ENCODE measurements around the gene ADRB1. TPM values are rescaled to one million over a fixed set of nuclear protein-coding genes. Genes with fewer than 3 reads are reported as not detected.

The ADRB1 gene
- total and polyA plus RNA-seq, 2 of the 13 experiments (the other 11 are each of a cell fraction or from before 2014, with no cell fraction given): 0.07 TPM; not detected in 1

GRCh38 chr10:114071178-114071577 is 27.5 kb downstream of the ADRB1 start:
- WGBS (ENCODE audit: low lambda C conversion rate): 33% methylated on average over 4 of the region's 4 CpGs

DNA sequence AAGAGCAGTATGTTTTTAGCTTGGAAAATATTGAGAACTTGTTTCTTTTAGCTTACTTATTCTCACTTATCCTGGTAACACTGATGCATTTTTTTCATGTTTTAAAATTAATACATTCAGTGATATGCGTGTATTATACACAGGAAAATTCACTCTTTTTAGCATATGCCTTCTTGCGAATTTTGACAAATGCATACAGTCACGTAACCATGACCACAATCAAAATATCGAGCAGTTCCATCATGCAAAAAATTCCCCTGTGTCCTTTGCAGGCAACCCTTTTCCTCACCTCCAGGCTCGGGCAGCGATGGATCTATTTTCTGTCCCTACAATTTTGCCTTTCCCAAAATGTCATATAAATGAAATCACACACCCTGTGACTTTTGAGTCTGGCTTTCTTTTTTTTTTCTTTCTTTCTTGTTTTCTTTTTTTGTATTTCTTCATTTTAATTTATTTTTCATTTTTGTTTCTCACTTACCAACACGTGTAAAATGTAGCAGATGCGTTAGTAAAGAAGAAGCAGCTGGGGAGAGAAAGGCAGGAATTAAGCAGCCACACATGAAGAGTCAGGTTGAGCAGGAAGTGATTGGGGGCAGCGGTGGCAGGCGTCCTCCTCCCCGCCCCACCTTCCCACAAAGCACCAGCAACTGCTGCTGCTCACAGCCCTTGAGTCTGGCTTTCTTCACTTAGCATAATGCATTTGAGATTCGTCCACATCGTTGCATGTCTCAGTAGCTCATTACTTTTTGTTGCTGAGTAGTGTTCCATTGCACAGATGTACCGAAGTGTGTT is 29.9 kb downstream of the ADRB1 start:
- Histone ChIP-seq H3K36me3 (replicated peaks in 1 of 2; ENCODE audit: control insufficient read depth in 1 of 2, insufficient read depth in 2 of 2, low read length in 2 of 2) (no peaks in the 10 kb centered on the region), H3K27me3 (ENCODE audit: control insufficient read depth in 1 of 2, insufficient read depth in 2 of 2, low read length in 2 of 2) (peaks cover 0 to 11% of the 10 kb centered on the region in 2 experiments; a peak in 2 of 5 replicates), H3K9me3 (ENCODE audit: low read length) (no peaks in the 10 kb centered on the region), H3K79me2 (ENCODE audit: insufficient read depth, low read length) (no peaks in the 10 kb centered on the region), H3K4me1 (ENCODE audit: insufficient read depth, low read length) (no peaks in the 10 kb centered on the region), H3K4me3 (replicated peaks in 1 of 3; ENCODE audit: insufficient read depth in 1 of 3, low read depth in 2 of 3, low read length in 3 of 3) (no peak overlapping the region), H3K27ac (ENCODE audit: extremely low read length, insufficient read depth, low read length) (no peak overlapping the region), H2AFZ (ENCODE audit: low read length) (no peak overlapping the region), H3K4me2 (ENCODE audit: low read depth, low read length) (no peak overlapping the region), H4K20me1 (ENCODE audit: insufficient read depth, low read length) (no peaks in the 10 kb centered on the region), H3K9ac (ENCODE audit: insufficient read depth, low read depth, low read length) (no peak overlapping the region)
- no peak for ATAC-seq
- in situ Hi-C loops (cut with HindIII; ENCODE audit: extremely low pct_ligation_motif_present, low pct_unique_long_range_greater_than_20kb): no loop called here
- TF ChIP-seq, protein P1, sequence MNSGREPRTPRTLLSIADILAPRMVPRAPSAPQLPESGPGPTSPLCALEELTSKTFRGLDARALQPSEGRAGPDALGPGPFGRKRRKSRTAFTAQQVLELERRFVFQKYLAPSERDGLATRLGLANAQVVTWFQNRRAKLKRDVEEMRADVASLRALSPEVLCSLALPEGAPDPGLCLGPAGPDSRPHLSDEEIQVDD (CRISPR knock-in tag; IDR thresholded peaks at IDR 0.05; ENCODE audit: borderline replicate concordance): no peak
- TF ChIP-seq HNRNPK (IDR thresholded peaks at IDR 0.05; ENCODE audit: low read depth, low read length, poor library complexity, severe bottlenecking) (no peak), GZF1 (CRISPR knock-in tag; IDR thresholded peaks at IDR 0.05) (no peak)
- TF ChIP-seq, protein P2, sequence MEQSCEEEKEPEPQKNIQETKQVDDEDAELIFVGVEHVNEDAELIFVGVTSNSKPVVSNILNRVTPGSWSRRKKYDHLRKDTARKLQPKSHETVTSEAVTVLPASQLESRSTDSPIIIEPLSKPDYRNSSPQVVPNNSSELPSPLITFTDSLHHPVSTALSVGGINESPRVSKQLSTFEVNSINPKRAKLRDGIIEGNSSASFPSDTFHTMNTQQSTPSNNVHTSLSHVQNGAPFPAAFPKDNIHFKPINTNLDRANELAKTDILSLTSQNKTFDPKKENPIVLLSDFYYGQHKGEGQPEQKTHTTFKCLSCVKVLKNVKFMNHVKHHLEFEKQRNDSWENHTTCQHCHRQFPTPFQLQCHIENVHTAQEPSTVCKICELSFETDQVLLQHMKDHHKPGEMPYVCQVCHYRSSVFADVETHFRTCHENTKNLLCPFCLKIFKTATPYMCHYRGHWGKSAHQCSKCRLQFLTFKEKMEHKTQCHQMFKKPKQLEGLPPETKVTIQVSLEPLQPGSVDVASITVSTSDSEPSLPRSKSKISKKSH (CRISPR knock-in tag; IDR thresholded peaks at IDR 0.05; ENCODE audit: borderline replicate concordance): no peak
- no peak for DNase-seq (ENCODE audit: low spot score)
- 28% methylated on average over 14 of the region's 14 CpGs for WGBS (ENCODE audit: low lambda C conversion rate)
- no peak for FAIRE-seq
- intact Hi-C loops (cut with micrococcal nuclease; ENCODE audit: unreplicated experiment): no loop called here
- ChIA-PET CTCF (ENCODE audit: low intra/inter-chr PET ratio, low total read pairs) (no interaction called here), POLR2A (no interaction called here)
- no TSS peak for BruUV-seq (replicated peaks)

More at GRCh38 chr10:114071178-114071577, 27.5 kb downstream of the ADRB1 start:
- ATAC-seq: no peak
- H2AFZ ChIP-seq (ENCODE audit: low read length): no peak overlapping the region
- H4K20me1 ChIP-seq (ENCODE audit: insufficient read depth, low read length): no peaks in the 10 kb centered on the region
- H3K4me2 ChIP-seq (ENCODE audit: low read depth, low read length): no peak overlapping the region
- no peak for FAIRE-seq
- TF ChIP-seq ZNF761 (CRISPR knock-in tag; conservative IDR thresholded peaks at IDR 0.05) (no peak), ZSCAN22 (CRISPR knock-in tag; IDR thresholded peaks at IDR 0.05) (no peak)
- in situ Hi-C loops (cut with HindIII; ENCODE audit: extremely low pct_ligation_motif_present, low pct_unique_long_range_greater_than_20kb): no loop called here
- H3K4me3 ChIP-seq (replicated peaks in 1 of 3; ENCODE audit: insufficient read depth in 1 of 3, low read depth in 2 of 3, low read length in 3 of 3): no peak overlapping the region
- POLR2A ChIA-PET: no interaction called here
- intact Hi-C loops (cut with micrococcal nuclease; ENCODE audit: unreplicated experiment): no loop called here
- no TSS peak for BruUV-seq (replicated peaks)
- no peak for DNase-seq (ENCODE audit: low spot score)
- no peaks in the 10 kb centered on the region for H3K36me3 ChIP-seq (replicated peaks in 1 of 2; ENCODE audit: control insufficient read depth in 1 of 2, insufficient read depth in 2 of 2, low read length in 2 of 2)
- H3K9me3 ChIP-seq (ENCODE audit: low read length): no peaks in the 10 kb centered on the region
- H3K27me3 ChIP-seq (ENCODE audit: control insufficient read depth in 1 of 2, insufficient read depth in 2 of 2, low read length in 2 of 2): peaks cover 0 to 17% of the 10 kb centered on the region in 2 experiments; a peak in 3 of 5 replicates
- CTCF ChIA-PET (ENCODE audit: low intra/inter-chr PET ratio, low total read pairs): no interaction called here
- H3K79me2 ChIP-seq (ENCODE audit: insufficient read depth, low read length): no peaks in the 10 kb centered on the region
- H3K9ac ChIP-seq (ENCODE audit: insufficient read depth, low read depth, low read length): no peak overlapping the region
- no peak overlapping the region for H3K27ac ChIP-seq (ENCODE audit: extremely low read length, insufficient read depth, low read length)
- H3K4me1 ChIP-seq (ENCODE audit: insufficient read depth, low read length): no peaks in the 10 kb centered on the region

Data from HepG2 (cell line).